Left lung (tissue), 10 donors: ENCODE results near the gene SMO. TPM values are rescaled to one million over a fixed set of nuclear protein-coding genes. Genes with fewer than 3 reads are reported as not detected.

Experiments used
- ATAC-seq: fragments of 200-7000 bp; cut with Tn5 transposase; one replicate; pipeline ENCODE4 v1.9.1; 2020; ENCODE audit warnings: moderate library complexity
- DNase-seq, 4 donors: peaks; one replicate each; pipeline ENCODE4 v3.0.0-alpha.2; 2013 to 2020
- H3K27ac ChIP-seq, 2 donors: fragments of 200-600 bp; sonication (generic) in 1 of 2; one replicate each; pipeline versions ENCODE4 v1.5.0 to v1.8.0; 2020 to 2021
- H3K27me3 ChIP-seq, 2 donors: fragments of 200-600 bp; sonication (generic) in 1 of 2; one replicate each; pipeline versions ENCODE4 v1.5.0 to v1.8.0; 2020 to 2021
- H3K36me3 ChIP-seq, 2 donors: fragments of 200-600 bp; sonication (generic) in 1 of 2; one replicate each; pipeline versions ENCODE4 v1.5.0 to v1.8.0; 2020 to 2021
- H3K4me1 ChIP-seq, 2 donors: fragments of 200-600 bp; one replicate each; pipeline ENCODE4 v1.8.0; 2021
- H3K4me3 ChIP-seq, 2 donors: fragments of 200-600 bp; sonication (generic) in 1 of 2; one replicate each; pipeline versions ENCODE4 v1.5.0 to v1.8.0; 2020 to 2021; ENCODE audit warnings: mild to moderate bottlenecking in 1 of 2
- H3K9me3 ChIP-seq, 2 donors: fragments of 200-600 bp; sonication (generic) in 1 of 2; one replicate each; pipeline versions ENCODE4 v1.5.0 to v1.8.0; 2020 to 2021
- CTCF ChIP-seq, 2 donors: fragments of 200-600 bp; sonication (generic) in 1 of 2; IDR thresholded peaks; one replicate each; pipeline versions ENCODE4 v1.5.0 to v1.8.0; 2021; ENCODE audit warnings: antibody characterized with exemption in 2 of 2
- intact Hi-C, 2 donors: fragments of 100-400 bp; cut with DNase I; formaldehyde crosslinking; loops; one replicate each; pipeline versions ENCODE4 v1.11.2 to v1.14.2; 2022
- polyA plus RNA-seq, 6 donors: library from polyadenylated mRNA; unstranded; fragments of 120-200 nt; gene quantifications; one replicate each; pipeline ENCODE4 v1.2.1, GENCODE V29; 2013; ENCODE audit not compliant: insufficient read length in 6 of 6
- total RNA-seq, 2 donors: library from RNA; stranded (reverse); fragmentation: NEBNext Ultra II Directional; extraction: Animal tissue kit (Norgen Biotek cat#: 25700); gene quantifications; one replicate each; pipeline ENCODE4 v1.2.1, GENCODE V29; 2021
- donor health status: DM: no; HTN: yes; CAD: no.
- donor health status: DM: no; HTN: no; CAD: no.

SMO gene
- total and polyA plus RNA-seq, 8 donors, result 5.1 to 74.2 (median 57.8) TPM

DNA sequence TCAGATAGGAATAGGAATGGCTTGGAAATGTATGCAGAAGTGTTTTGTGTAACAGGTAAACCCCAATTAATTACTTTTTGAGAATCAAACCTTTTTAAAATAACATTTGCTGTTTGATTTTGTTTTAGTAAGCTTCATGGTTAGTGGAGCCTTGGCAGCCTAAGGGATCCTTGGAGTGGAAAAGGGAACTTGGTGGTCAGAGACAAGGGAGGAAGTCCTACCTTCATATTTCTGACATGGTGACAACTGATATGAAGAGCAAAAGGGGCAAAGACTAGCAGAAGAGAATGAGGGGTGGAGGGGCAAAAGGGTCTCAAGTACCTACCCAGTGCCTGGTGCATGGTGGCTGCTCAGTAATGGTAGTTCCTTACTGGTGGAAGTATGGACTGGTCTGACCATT is 68.7 kb downstream of the SMO start:
- no peaks in the 10 kb centered on the region for H3K9me3 ChIP-seq
- H3K4me3 ChIP-seq, result no peak overlapping the region
- intact Hi-C loops, result no loop called here
- H3K36me3 ChIP-seq, result no peaks in the 10 kb centered on the region
- H3K4me1 ChIP-seq, result peaks cover 0 to 5% of the 10 kb centered on the region in 2 donors
- H3K27ac ChIP-seq, result no peak overlapping the region
- TF ChIP-seq CTCF (IDR thresholded peaks at IDR 0.05), result no peak
- no peaks in the 10 kb centered on the region for H3K27me3 ChIP-seq
- DNase-seq (no peak), ATAC-seq (no peak)

GRCh38 chr7:129258649-129259389 is 70.4 kb downstream of the SMO start:
- H3K27ac ChIP-seq, result no peak overlapping the region
- no peaks in the 10 kb centered on the region for H3K9me3 ChIP-seq
- H3K27me3 ChIP-seq, result no peaks in the 10 kb centered on the region
- no peak overlapping the region for H3K4me3 ChIP-seq
- TF ChIP-seq CTCF (IDR thresholded peaks at IDR 0.05), result no peak
- intact Hi-C loops, result no loop called here
- ATAC-seq, result no peak
- peak in 1 of 4 donors; percentile 6 for DNase-seq
- no peaks in the 10 kb centered on the region for H3K36me3 ChIP-seq
- peaks cover 0 to 5% of the 10 kb centered on the region in 2 donors for H3K4me1 ChIP-seq

DNA sequence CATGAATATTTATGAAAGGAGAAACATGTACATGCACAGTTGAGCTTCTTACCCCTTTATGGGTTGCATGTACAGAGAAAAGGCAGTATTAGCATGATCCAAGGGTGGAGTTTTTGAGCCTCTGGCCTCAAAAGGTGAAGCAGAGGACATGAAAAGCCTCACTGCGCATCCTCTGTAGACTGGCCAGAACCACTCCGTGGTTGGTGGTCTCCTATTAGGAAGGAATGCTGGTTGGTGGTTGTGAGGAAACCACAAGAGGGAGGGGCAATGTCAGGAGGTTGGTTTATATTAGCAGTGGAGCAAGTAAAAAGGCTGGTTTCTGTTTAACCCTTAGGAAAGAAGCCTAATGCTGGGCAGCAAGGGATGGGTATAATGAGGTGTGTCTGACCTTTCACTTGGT is 73.9 kb downstream of the SMO start:
- Histone ChIP-seq H3K9me3 (no peaks in the 10 kb centered on the region), H3K4me1 (peaks cover 0 to 5% of the 10 kb centered on the region in 2 donors), H3K27ac (no peak overlapping the region), H3K27me3 (no peaks in the 10 kb centered on the region), H3K4me3 (no peak overlapping the region), H3K36me3 (no peaks in the 10 kb centered on the region)
- no peak for TF ChIP-seq CTCF (IDR thresholded peaks at IDR 0.05)
- DNase-seq (no peak), ATAC-seq (no peak)
- intact Hi-C loops, result no loop called here

Other genes with a start within 250 kb of the SMO start
- 10 to 100 TPM; 34.9 to 38.7 TPM for gene TNPO3, start 133.5 kb upstream of the SMO start, total RNA-seq
- gene TNPO3, start 133.5 kb upstream of the SMO start, polyA plus RNA-seq, result 10 to 100 TPM; 32.5 to 40.5 (median 37.7) TPM
- gene TSPAN33, start 43.9 kb upstream of the SMO start, total RNA-seq, result 1 to 10 TPM; 2.3 to 4.5 TPM
- 1 to 10 TPM; 3.1 to 5.7 (median 5.4) TPM for gene TSPAN33, start 43.9 kb upstream of the SMO start, polyA plus RNA-seq
- gene AHCYL2, start 36.4 kb downstream of the SMO start, total RNA-seq, result 100 to 1,000 TPM in 1 of 2 donors, 10 to 100 TPM in 1; 61.6 to 219 TPM
- gene AHCYL2, start 36.4 kb downstream of the SMO start, polyA plus RNA-seq, result 10 to 100 TPM; 16.2 to 23.4 (median 19.8) TPM
- gene STRIP2, start 245.8 kb downstream of the SMO start, total RNA-seq, result 1 to 10 TPM; 4.4 to 5.3 TPM
- 1 to 10 TPM; 4.9 to 6.3 (median 5.8) TPM for gene STRIP2, start 245.8 kb downstream of the SMO start, polyA plus RNA-seq